Esophagus muscularis mucosa (tissue), 3 donors: Measurements from ENCODE around the gene SEPTIN10.

ENCODE experiments used
- EP300 ChIP-seq: sonication (generic); formaldehyde crosslinking; IDR thresholded peaks from one replicate; pipeline ENCODE4 v1.6.1; 2017; ENCODE audit warnings: antibody characterized with exemption
- POLR2A ChIP-seq: fragments of 450-650 bp; IDR thresholded peaks from one replicate; pipeline ENCODE4 v1.6.1; 2017; ENCODE audit warnings: antibody characterized with exemption, moderate library complexity, mild to moderate bottlenecking, low read depth
- POLR2AphosphoS5 ChIP-seq, 2 donors: sonication (generic); formaldehyde crosslinking; IDR thresholded peaks; one replicate each; pipeline ENCODE4 v1.6.1; 2017; ENCODE audit warnings: antibody characterized with exemption in 2 of 2

GRCh38 chr2:109660046-109660860, 46.5 kb upstream of the SEPTIN10 start:
- TF ChIP-seq POLR2A (no peak), POLR2AphosphoS5 (IDR thresholded peaks at IDR 0.05) (no peak), EP300 (no peak)
